Left cardiac atrium (tissue), 4 donors: Measurements from ENCODE around the gene KCTD15. TPM values are rescaled to one million over a fixed set of nuclear protein-coding genes. Genes with fewer than 3 reads are reported as not detected.

ENCODE experiments used
- ATAC-seq, 2 donors: fragments of 200-7000 bp; cut with Tn5 transposase; one replicate each; pipeline ENCODE4 v1.9.1; 2020; ENCODE audit warnings: mild to moderate bottlenecking in 2 of 2, moderate library complexity in 2 of 2
- DNase-seq: peaks from one replicate; pipeline ENCODE4 v3.0.0-alpha.2; 2020
- intact Hi-C, 2 donors: fragments of 100-400 bp; cut with DNase I; formaldehyde crosslinking; loops; one replicate each; pipeline versions ENCODE4 v1.14.1 to v1.15.1; 2022 to 2023
- total RNA-seq, 2 donors: library from RNA; stranded (reverse); fragmentation: NEBNext Ultra II Directional; extraction: Animal tissue kit (Norgen Biotek cat#: 25700); gene quantifications; one replicate each; pipeline ENCODE4 v1.2.1, GENCODE V29; 2021
- donor health status: DM: no; HTN: yes; CAD: no.
- donor health status: DM: no; HTN: yes; CAD: no; lungs with severe emphysema.
- donor health status: DM: yes; HTN: yes; CAD: no.
- donor health status: Dilated cardiomyopathy.

KCTD15 gene
- total RNA-seq, 2 donors from 2014 or later = 10.1 to 15.9 TPM

GRCh38 chr19:33769208-33769607, 27.5 kb upstream of the KCTD15 start:
- ATAC-seq = no peak
- intact Hi-C loops = loop anchor here in 1 of 2 donors (10.0 kb wide), 1 partner anchor 524 kb away; no protein-coding TSS in a partner anchor
- no peak for DNase-seq

GRCh38 chr19:33770107-33770506, 26.6 kb upstream of the KCTD15 start:
- intact Hi-C loops = loop anchor here in 1 of 2 donors (5.0 to 10.0 kb wide), 3 partner anchors 338 to 535 kb away; no protein-coding TSS in a partner anchor
- no peak for DNase-seq
- no peak for ATAC-seq

DNA sequence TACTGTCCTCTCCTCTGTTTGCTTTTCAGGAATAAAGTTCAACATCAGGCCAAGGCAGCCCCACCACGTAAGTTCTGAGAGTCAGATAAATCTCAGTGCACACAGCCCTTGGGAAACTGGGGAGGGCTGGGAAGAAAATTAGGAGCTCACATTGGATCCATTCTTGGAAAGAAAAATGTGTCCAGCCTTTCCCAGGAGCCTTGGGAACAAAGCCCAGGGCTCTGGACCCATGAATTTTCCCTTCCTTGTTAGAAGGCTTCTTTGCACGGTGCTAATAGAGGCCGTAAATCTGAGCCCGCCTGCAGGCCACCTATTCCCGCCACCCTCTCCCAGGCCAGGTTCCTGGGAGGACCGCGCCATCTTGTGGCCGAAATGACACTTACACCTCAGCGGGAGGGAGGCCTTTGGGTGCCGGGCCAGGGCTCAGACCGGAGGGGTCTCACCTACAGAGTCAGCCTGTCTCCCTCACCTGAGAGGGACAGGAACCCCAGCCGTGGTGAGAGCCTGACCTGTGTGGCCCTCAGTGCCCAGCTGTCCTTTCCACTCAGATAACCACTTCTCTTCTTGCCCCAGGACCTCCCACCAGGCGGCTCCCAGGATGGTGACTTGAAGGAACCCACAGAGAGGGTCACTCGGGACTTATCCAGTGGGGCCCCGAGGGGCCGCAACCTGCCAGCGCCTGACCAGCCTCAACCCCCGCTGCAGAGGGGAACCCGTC, 25.1 kb upstream of the KCTD15 start:
- DNase-seq (peak; percentile 76), ATAC-seq (peak; percentile 73 to 76)
- intact Hi-C loops = loop anchor here (1.0 to 10.0 kb wide), 4 partner anchors 339 to 537 kb away; no protein-coding TSS in a partner anchor

- DNase-seq = no peak
- no peak for ATAC-seq
- intact Hi-C loops = loop anchor here in 1 of 2 donors (5.0 to 10.0 kb wide), 3 partner anchors 340 to 537 kb away; no protein-coding TSS in a partner anchor
Observed at GRCh38 chr19:33772102-33772857, 24.4 kb upstream of the KCTD15 start.

GRCh38 chr19:33772858-33773180, 23.9 kb upstream of the KCTD15 start:
- ATAC-seq = no peak
- intact Hi-C loops = loop anchor here in 1 of 2 donors (5.0 to 10.0 kb wide), 3 partner anchors 341 to 538 kb away; no protein-coding TSS in a partner anchor

GRCh38 chr19:33773704-33774624, 22.7 kb upstream of the KCTD15 start:
- ATAC-seq (no peak), DNase-seq (no peak)
- intact Hi-C loops = loop anchor here in 1 of 2 donors (5.0 to 10.0 kb wide), 3 partner anchors 342 to 539 kb away; no protein-coding TSS in a partner anchor

More at GRCh38 chr19:33772858-33773180, 23.9 kb upstream of the KCTD15 start:
- DNase-seq = no peak

- intact Hi-C loops = loop anchor here (5.0 to 10.0 kb wide), 6 partner anchors 223 to 540 kb away; no protein-coding TSS in a partner anchor
- ATAC-seq (no peak), DNase-seq (no peak)
Observed at GRCh38 chr19:33774751-33775150, 21.9 kb upstream of the KCTD15 start.

GRCh38 chr19:33775731-33776487, 20.8 kb upstream of the KCTD15 start:
- ATAC-seq (no peak), DNase-seq (no peak)
- intact Hi-C loops = loop anchor here (5.0 to 10.0 kb wide), 5 partner anchors 221 to 541 kb away; no protein-coding TSS in a partner anchor

- intact Hi-C loops = loop anchor here (5.0 to 10.0 kb wide), 5 partner anchors 220 to 543 kb away; no protein-coding TSS in a partner anchor
- ATAC-seq = no peak
- no peak for DNase-seq
Observed at GRCh38 chr19:33777351-33777750, 19.3 kb upstream of the KCTD15 start.

GRCh38 chr19:33777753-33778088, 18.9 kb upstream of the KCTD15 start:
- no peak for DNase-seq
- intact Hi-C loops = loop anchor here (1.0 to 10.0 kb wide), 7 partner anchors 220 to 543 kb away; no protein-coding TSS in a partner anchor
- ATAC-seq = no peak

DNA sequence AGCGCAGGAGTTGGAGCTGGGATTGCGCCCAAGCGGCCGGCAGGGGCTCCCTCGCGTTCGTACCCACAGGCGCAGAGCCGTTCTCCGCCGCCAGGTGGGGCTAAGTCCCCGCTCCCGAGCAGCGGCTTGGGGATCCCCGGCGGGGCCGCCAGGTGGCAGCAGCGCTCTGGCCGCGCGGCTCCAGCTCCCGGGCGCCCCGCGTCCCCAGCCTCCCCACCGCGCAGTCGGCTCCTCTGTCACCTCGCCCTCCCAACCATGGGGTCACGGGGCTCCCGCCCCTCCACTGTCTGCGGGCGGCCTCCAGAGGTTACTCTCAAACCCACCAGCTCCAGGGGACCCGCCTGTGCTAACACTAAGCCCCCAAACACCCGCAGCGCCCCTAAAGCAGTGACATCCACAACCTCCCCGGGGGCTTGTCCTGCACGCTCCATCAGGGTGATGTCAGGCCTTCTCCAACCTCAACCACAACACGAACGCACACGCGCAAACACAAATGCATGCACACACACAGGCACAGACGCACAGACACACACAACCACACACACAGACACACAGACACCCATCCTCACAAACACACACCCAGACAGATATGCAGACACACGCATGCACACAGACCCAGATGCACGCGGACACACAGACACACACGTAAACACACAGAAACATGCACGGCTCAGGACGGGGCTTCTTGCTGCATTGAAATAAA, 18.4 kb upstream of the KCTD15 start:
- intact Hi-C loops = loop anchor here (1.0 to 10.0 kb wide), 7 partner anchors 219 to 543 kb away; no protein-coding TSS in a partner anchor
- peak; percentile 88 for DNase-seq
- ATAC-seq = peak; percentile 86 to 92

DNA sequence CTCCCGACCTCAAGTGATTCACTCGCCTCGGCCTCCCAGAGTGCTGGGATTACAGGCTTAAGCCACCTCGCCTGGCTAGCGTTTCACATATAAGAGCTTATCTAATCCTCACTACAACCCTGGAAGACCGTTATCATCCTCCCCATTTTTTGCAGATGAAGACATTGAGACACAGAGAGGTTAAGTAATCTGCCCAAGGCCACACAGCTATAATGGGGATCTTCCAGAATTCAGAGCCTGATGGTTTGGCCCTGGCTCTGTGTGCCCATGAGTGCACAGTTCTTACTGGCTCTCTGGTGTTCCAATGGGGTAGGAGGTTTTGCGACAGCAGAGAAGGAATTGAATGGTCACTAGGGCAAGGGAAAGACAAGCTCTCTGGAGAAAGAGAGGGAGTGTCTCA, 16.8 kb upstream of the KCTD15 start:
- DNase-seq (no peak), ATAC-seq (no peak)
- intact Hi-C loops = loop anchor here (2.0 to 10.0 kb wide), 6 partner anchors 217 to 545 kb away; no protein-coding TSS in a partner anchor

DNA sequence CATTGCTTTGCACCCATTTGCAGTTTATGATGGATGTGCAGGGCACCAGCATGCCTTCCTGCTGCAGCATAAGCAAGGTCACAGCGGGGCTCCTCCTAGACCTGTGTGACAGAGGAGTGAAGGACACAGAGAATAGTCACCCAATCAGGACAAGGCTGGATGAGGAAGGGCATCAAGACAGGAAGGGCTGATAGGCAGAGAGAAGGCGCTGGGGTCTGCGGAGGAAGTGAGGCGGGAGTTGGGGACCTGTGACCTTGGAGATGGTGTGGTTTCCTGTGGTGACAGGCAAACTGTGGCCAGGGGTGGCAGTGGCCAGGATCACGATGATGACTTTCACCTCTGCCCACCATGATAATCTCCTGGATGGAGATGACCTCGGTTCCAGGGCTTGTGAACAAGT, 16.4 kb upstream of the KCTD15 start:
- no peak for DNase-seq
- no peak for ATAC-seq
- intact Hi-C loops = no loop called here

DNA sequence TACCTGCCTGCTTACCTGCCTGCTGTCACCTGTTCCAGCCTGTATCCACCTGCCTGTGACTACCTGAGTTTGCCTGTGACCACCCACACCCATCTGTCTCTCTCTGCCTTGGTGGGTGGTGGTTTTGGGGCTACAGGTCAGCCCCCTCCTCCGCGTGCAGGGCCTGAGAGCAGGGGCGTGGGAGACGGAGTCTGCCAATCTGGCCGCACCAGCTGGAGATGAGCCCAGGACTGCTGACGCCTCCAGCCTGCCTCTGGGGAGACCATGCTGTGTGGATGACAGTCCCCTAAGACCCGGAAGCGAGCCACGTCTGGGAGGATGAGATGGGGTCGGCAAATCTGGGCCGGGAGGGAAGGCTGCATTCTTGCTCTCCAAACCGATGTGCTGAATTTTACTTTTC, 15.9 kb upstream of the KCTD15 start:
- ATAC-seq = peak in 1 of 2 donors; percentile 53
- DNase-seq = peak; percentile 61
- intact Hi-C loops = no loop called here

- ATAC-seq = no peak
- no peak for DNase-seq
- intact Hi-C loops = no loop called here
Observed at GRCh38 chr19:33781415-33781935, 15.2 kb upstream of the KCTD15 start.

DNA sequence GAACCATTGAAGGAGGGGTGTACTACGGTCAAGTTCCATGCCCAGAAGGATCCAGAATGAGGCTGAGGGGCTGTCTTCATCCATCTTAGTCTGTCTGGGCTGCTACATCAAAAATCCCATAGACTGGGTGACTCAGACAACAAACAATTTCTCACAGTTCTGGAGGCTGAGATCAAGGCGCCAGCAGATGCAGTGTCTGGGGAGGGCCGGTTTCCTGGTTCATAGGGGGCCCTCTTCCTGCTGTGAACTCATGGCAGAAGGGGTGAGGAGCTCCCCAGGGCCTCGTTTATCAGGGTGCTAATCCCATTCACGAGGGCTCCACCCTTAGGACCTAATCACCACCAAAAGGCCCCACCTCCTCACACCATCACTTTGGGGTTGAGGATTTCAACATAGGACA, 14.7 kb upstream of the KCTD15 start:
- no peak for ATAC-seq
- DNase-seq = no peak
- intact Hi-C loops = no loop called here

DNA sequence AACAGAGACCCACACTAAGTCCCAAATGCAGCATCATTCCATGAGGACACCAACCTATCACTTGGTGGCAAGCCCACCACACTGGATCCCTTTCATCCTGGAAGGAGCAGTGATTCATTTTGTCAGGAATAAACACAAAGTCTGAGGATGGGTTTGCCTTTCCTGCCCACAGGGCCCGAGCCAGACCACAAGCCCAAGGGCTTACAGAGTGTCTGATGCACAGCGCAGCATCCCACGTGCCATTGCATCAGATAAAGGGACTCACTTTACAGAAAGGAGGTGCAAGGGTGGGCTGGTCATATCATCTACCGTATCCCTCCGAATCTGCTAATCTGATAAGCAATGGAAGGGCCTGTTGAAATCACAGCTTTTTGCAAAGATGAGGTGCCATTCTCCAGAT, 12.2 kb upstream of the KCTD15 start:
- intact Hi-C loops = no loop called here
- ATAC-seq (no peak), DNase-seq (no peak)
